GM19468 (cell line): ENCODE data around the gene CCNL2.
A peak's percentile ranks its signal among the peaks of the same experiment; 100 is the strongest.

Source experiments
- ATAC-seq: cut with Tn5 transposase; IDR thresholded peaks from one replicate; pipeline ENCODE4 v1.9.1; 2021; ENCODE audit warnings: mild to moderate bottlenecking, moderate library complexity, moderate number of reproducible peaks; ENCODE audit not compliant: unreplicated experiment; ENCODE audit errors: extremely low read depth

The CCNL2 gene

GRCh38 chr1:1360506-1361169 lies 38.5 kb downstream of the CCNL2 start:
- no peak for ATAC-seq

DNA sequence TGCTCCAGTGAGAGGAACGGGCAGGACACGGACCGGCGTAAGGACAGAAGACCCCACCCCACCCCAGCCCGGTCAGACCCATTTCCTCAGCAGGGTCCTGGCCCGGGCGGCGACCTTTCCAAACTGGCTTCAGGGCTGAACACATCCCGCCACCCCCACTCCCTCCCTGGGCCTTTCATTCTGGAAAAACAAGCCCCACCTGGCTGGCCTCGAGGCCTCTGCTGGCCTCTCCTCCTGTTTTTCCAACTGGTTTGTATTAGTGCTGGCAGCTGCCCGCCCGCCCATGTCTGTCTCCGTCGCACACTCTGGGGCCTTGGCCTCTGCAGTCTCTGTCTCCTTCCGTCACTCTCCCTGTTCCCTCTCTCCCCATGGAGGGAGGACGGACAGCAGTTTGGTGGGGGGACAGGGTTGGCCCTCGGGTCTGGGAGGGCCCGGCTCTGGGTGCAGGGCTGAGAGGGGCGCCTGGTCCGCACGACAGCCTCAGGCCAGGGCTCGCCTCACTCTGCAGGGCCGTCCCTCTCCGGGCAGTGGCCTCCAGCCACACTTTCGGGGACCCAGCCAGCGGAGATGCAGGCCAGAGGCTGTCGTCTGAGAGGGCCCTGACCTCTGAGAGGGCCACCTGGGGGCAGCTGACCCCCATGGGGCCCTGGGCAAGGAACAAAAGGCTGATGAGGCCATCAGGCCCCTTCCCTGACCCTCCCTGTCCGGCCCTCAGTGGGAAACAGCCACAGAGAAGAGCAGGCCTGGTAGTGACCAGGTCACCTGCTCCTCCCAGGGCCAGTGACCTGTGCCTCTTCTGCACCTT lies 39.3 kb downstream of the CCNL2 start:
- ATAC-seq: no peak

DNA sequence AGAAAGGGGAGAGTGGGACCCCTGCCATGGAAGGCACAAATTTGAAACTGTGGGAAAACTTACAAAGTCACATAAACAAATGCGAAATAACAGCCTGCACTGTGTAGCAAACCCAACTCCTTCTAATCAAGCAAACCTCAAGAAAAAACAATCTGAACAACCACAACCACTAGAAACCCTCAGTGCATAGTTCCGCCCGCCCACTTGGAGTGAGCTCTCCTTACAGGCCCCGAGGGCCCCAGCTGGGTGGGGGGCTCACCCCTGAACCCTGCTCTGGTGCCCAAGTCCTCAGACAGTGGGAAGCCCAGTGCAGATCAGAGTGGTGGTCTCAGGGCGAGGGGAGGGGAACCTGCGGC lies 39.8 kb downstream of the CCNL2 start:
- no peak for ATAC-seq

DNA sequence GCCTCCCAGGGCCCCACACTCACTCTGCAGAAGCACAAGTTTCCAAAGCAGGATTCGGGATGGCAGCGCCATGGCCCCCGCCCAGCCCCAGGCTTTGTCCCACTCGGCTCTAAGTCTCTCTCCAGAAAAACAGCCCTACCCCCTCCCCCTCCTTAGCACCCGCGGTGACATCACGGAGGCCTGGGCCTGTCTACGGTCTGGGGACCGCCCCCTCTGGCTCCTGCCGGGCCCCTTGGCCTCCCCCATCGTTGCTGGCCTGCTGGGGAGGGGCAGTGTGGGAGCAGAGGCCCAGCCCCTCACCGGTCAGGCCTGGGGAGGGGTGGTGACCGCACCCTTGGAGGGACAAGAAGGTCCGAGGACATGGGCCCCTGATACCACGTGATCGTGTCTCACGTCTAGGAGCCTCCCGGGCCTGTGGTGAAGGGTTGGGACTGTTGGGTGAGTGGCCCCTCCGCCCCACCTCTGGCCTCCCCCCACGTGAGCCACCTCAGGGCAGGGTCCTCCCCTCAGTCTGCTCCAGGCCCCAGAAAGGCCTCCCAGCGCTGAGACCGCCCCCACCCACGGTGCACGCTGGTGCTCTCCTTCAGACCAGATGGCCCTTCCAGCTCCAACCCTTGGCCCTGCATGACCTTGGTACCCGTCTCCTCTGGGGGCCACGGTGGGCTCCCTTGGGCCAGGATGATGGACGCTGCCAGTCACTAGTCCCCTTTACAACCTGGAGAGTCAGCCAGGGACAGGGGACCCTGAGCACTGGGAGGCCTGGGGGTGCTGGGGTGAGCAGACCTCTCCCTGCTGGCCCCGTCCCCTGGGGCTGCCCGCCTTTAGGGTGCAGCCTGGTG lies 40.5 kb downstream of the CCNL2 start, which contains the start of gene MXRA8:
MXRA8 (minus strand) TSS at position 123 of the 839 bp plus-strand sequence; CDS start at position 72, 51 bp downstream.
- ATAC-seq: no peak

DNA sequence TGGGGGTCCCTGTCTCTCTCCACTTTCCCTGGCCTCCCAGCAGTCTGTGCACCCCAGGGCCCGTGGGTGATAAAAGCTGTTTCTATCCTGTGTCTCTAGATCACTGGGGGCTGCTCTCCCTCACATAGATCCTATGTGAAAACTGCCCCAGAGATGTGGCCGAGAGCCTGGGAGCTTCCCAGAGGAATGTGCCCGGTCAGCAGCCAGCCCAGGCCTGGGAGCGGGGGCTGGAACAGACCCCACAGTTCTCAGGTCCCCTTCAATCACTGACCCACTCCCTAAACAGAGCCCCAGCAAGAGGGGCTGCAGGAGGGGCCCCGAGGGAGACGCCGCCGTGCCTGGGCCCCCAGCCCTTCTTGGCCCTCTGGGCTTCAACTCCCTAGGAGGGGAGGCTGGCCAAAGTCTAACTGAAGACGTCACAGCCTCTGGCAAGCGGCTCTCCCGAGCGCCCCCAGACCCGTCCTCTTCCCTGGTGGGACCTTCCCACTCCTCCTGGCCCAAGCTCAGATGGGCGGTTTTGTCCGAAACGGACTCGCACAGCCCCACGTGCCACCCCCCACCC lies 41.2 kb downstream of the CCNL2 start:
- ATAC-seq: no peak

DNA sequence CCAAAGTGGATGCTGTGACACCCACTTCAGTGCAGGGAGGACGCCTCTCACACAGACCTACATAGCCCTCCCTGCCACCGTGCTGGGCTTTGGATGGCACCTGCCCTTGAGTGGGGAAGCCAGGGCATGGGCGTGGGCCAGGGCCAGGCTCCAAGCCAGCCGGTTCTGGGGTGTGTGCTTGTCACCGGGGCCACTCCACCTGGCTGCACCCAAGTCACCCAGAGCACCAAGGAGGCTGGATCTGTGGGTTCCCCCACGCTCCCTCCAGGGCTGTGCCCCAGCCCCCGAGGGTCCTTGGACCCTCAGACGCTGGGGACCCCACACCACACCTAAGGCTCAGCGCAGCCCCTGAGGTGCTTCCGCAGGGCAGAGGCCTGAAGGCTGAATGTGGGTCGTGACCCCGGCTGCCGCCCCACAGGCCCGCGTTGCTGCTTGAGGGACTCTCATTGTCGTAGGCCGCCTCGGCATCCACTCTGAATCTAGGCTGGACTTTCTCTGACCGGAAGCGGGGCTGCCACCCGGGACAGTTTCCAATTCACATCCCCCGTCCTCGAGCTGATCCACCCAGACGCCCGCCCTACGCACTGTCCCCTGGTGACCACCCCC lies 42.2 kb downstream of the CCNL2 start:
- no peak for ATAC-seq

- ATAC-seq: no peak
Measured at GRCh38 chr1:1356166-1356795, 42.9 kb downstream of the CCNL2 start.

DNA sequence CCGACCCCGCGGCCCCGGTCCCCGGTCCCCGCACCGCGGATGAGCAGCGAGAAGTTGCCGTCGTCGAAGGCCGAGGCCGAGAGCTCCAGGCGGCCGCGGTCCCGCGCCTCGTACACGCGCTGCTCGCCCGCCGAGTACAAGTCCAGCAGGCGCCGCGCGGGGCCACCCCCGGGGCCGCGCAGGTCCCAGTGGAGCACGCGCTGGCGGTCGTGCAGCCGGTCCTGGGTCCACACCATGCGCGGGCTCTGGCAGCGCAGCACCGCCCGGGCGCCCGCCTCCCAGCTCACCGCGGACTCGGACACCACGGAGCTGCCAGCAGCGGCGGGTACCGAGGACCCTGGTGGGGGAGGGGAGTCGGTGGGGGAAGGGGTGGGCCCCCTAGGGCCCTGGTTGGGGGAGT lies 43.7 kb downstream of the CCNL2 start:
- no peak for ATAC-seq

DNA sequence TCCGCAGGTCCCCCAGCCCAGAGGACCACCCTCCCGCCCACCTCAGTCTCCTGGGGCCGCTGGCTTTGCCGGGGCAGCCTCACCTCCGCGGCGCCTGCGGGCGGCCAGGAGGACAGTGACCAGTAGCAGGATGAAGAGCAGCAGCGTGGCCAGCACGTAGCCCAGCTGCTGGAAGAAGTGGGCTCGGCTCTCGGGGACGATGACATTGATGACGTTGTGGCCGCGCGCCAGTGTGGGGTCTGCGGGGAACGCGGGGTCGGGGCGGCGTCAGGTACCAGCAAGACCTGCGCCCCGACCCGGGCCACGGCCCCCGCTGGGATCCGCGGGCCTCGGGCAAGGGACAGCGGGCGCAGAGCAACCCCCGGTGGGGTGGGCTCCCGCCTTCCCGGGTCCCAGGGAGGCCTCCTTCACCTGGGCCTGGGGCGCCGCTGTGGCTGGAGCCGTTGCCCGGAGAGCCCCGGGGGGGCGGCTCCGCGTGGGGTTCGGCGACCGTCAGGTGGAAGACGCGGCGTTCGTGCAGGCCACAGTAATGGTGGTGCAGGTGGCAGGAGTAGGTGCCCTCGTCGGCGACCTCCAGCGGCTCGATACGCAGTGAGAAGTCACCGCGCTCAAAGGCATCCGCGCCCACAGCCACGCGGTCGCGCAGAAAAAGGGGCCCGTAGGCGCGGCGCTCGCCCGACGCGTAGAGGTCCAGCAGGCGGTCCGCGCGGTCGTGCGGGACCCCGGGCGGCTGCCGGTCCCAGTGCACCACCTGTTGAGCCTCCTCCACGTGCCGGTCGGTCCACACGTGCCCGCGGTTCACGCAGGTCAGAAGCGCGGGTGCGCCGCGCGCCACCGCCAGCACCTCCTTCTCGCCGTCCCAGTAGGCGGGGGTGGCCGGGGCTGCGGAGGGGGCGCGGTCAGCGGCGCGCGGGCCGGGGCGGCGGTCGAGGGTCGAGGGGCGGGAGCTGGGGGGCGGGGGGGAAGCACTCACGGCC lies 44.6 kb downstream of the CCNL2 start:
- ATAC-seq: no peak

DNA sequence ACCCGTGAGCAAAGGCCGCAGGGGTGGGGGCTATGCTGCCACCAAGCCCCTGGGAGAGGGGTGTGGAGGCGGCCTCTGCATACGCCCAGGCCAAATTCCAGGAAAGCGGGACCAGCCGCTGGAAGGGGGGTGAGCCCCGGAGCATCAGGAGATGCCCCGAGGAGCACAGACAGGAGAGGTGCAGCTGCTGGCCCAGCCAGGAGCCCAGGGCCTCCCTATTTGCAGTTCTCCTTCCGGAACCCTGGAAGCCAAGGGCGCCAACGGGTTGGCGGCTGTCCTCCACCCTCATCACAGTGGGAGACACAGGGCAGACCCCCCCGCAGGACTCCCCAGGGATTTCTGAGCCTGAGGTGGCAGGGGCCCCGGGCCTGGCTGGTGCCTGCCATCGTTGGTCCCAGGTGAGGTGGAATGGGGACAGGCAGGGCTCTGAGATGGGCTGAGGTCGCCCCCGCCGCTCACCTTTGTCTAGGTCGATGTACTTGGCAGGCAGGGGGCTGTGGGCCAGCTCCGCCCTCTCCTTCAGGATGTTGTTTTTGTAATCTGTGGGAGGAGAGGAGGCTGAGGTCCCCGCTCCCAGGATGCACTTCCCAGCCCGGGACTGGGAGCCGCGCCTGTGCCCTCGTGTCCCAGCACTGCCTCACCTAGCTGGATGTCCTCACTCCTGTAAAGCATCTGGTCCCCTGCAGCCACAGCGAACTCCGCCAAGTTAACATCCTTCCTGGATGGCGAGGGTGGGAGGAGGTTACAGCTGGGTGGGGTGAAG lies 45.6 kb downstream of the CCNL2 start:
- ATAC-seq: no peak

DNA sequence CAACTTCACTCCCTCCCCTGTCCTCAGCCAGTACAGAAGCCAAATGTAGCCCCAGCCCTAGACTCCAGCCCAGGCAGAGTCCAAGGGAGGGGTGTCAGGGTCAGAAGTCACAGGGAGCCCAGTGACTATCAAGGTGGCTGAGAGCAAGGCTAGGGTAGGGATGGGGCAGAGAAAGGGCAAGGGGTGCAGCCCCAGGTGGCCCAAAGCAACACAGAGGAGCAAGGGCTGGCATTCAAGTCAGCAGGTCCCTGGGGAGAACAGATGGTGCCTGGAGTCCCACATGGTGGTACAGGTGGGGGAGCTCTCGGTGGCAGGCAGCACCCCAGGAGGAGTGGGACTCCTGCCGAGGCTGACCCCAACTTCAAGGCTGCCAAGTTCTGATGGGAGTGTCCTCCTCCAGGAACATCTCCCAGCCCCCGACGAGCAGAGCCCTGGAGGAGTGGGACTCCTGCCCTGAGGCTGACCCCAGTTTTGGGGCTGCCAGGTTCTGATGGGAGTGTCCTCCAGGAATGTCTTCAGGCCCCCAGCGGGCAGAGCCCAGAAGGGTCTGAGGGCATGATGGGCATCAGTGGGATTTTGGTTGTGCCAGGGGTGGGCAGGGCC lies 46.2 kb downstream of the CCNL2 start:
- no peak for ATAC-seq

- no peak for ATAC-seq
Measured at GRCh38 chr1:1351511-1352427, 47.4 kb downstream of the CCNL2 start.

- ATAC-seq: peak; percentile 63
Measured at GRCh38 chr1:1349256-1350012, 49.7 kb downstream of the CCNL2 start, which contains the start of gene DVL1. TSS of gene DVL1 (minus strand) at chr1:1349418. CDS start at chr1:1349065, 353 bp downstream.

- no peak for ATAC-seq
Measured at GRCh38 chr1:1348420-1349255, 50.5 kb downstream of the CCNL2 start.
